GM10266 (cell line): ENCODE data around the gene HYAL1.
"Not testable (repeated sequence)": the region's sequence is repeated elsewhere in the genome, so short reads cannot be mapped to it uniquely, and the experiment has no call there.

Experiments used
- DNase-seq: peaks from one replicate; pipeline ENCODE4 v3.0.0; 2012; ENCODE audit errors: extremely low spot score
- TF ChIP-seq, protein P1 (sequence below): IDR thresholded peaks from 2 replicates; pipeline ENCODE4 v1.5.1; 2012; ENCODE audit warnings: mild to moderate bottlenecking, low read depth; ENCODE audit not compliant: control insufficient read depth, insufficient read depth; ENCODE audit errors: missing control alignments

The HYAL1 gene

GRCh38 chr3:50290161-50290641 lies 13.2 kb downstream of the HYAL1 start:
- no peak for DNase-seq
- TF ChIP-seq, protein P1, sequence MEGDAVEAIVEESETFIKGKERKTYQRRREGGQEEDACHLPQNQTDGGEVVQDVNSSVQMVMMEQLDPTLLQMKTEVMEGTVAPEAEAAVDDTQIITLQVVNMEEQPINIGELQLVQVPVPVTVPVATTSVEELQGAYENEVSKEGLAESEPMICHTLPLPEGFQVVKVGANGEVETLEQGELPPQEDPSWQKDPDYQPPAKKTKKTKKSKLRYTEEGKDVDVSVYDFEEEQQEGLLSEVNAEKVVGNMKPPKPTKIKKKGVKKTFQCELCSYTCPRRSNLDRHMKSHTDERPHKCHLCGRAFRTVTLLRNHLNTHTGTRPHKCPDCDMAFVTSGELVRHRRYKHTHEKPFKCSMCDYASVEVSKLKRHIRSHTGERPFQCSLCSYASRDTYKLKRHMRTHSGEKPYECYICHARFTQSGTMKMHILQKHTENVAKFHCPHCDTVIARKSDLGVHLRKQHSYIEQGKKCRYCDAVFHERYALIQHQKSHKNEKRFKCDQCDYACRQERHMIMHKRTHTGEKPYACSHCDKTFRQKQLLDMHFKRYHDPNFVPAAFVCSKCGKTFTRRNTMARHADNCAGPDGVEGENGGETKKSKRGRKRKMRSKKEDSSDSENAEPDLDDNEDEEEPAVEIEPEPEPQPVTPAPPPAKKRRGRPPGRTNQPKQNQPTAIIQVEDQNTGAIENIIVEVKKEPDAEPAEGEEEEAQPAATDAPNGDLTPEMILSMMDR = no peak

DNA sequence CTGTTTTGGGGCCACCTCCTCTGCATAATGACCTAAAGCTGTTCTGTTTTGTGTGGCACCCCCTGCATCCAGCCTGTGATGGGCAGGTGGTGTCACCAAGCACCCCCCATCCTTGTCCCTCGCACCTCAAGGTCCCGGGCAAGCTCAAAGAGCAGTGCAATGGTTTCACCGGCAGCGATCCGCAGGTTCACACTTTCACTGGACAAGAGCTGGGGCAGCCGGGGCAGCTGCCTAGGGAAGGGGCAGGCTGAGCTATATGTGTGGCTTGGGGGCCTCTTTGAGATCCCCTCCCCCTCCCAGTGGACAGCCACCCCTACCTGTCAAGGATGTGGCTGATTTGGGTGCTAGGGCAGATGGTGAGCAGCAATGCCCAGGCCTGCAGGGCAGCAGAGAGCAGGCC lies 14.2 kb downstream of the HYAL1 start:
- TF ChIP-seq, protein P1 = no peak

GRCh38 chr3:50288387-50289007 lies 14.9 kb downstream of the HYAL1 start:
- TF ChIP-seq, protein P1 = no peak
- no peak for DNase-seq

More for the DNA sequence above, 14.2 kb downstream of the HYAL1 start:
- DNase-seq = no peak

GRCh38 chr3:50287262-50287661 lies 16.1 kb downstream of the HYAL1 start:
- TF ChIP-seq, protein P1 = no peak
- DNase-seq = no peak

DNA sequence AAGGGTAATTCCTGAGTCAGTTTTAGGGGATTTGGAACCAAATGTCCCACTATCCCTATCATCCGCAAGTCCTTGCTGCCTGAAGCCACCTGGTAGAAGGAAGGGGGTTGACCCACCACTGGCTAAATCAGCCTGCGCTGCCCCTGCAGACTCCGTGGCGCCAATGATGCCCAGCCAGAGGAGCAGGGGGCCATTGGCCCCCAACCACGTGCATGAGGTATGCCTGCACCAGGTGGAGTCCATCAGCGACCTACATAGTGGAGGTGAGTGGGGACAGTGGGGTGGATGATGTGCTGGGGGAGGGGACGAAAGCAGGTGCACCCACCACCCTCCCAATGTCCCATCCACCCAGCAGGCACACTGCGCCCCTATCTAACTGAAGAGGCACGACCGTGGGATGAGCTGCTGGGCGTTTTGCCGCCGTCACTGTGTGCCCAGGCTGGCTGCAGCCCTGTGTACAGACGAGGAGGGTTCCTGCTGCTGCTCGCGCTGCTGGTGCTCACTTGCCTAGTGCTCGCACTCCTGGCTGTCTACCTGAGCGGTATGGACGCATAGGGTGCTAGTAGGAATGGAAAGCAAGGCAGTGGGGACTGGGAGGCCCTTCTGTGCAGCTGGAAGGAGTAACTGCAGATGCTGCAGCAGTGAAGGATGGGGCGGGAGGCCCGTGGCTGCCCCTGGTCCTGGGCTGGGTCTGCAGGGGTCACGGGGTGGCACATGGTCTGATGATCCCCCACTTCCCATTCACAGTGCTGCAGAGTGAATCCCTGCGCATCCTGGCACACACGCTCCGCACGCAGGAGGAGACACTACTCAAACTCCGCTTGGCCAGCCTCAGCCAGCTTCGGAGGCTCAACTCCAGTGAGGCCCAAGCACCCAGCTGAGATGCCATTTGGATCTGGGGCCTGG lies 16.8 kb downstream of the HYAL1 start:
- DNase-seq = no peak
- TF ChIP-seq, protein P1 = no peak

GRCh38 chr3:50284121-50284520 lies 19.3 kb downstream of the HYAL1 start:
- DNase-seq = not testable (repeated sequence)

DNA sequence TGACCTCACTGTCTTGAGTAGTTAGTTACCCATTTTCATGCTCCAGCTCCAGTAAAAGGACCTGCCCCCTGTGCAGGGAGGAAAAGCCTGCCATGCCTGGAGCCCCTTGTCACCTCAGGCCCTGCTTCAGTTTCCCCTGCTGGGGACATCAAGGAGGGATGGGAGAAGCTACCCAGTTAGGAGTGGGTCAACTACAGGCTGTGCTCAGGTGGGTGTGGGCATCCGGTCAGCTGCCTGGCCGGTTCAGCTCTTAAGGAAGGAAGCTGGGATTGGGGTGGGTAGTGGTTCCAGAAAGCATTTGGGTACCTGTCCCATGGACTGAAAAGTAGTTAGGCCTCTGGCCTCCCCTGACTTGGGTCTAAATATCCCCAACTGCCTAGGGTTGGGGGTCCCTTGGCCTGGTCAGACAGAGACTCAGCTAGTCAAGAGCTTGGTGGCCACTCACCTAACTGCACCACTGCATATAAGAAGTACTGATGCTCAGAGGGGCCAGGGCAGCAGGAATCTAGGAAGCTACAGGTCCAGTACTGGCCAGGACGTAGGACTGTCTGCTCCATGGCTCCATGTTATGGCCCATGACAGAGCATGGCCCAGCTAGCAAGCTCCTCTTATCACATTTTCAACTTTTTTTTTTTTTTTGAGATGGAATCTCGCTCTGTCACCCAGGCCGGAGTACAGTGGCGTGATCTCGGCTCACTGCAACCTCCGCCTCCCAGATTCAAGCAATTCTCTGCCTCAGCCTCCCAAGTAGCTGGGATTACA lies 23.9 kb downstream of the HYAL1 start:
- TF ChIP-seq, protein P1 = no peak
- no peak for DNase-seq
